ENCODE results near the gene SDC1. TPM values are rescaled to one million over a fixed set of nuclear protein-coding genes. Genes with fewer than 3 reads are reported as not detected.

SDC1 gene
- total and polyA plus RNA-seq, 2 of the 8 experiments (the other 6 are each of a cell fraction or from before 2014, with no cell fraction given): 45.3 to 73.3 TPM

DNA sequence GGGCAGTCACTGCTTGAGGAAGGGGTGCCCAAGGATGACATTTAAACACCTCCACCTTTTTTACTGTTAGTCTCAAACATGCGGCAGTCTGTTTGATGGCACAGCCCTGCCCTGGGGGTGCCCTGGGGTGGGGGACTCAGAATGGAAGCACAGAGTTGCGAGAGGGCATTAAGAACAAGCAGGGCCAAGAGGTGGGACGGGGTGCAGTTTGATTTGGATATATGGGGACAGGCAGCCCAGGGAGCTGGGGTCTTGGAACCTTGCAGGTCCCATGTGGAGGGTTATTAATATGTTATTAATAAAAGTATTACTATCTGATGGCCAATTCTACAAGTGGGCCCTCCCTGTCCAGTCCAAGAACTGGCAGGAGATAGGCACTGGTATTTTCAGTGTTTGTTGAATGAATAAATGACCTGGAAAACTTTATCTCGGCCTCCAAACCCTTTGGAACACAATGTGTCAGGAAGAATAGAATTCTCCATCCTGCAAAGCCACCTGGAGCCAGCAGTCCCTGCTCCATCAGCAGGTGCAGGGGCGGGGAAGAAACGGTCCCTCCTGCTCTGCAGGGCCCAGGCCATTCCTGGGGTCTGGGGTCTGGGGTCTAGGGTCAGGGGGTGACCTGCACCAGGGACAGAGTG, 25.2 kb downstream of the SDC1 start (continued):
- TF ChIP-seq NANOG (IDR thresholded peaks at IDR 0.05; ENCODE audit: insufficient read depth, low read depth, low read length, poor library complexity, severe bottlenecking) (no peak), RAD21 (IDR thresholded peaks at IDR 0.05 in 1 of 2, conservative IDR thresholded peaks at IDR 0.05 in 1 of 2; ENCODE audit: low read depth in 2 of 2, low read length in 2 of 2) (no peak), SIRT6 (IDR thresholded peaks at IDR 0.05; ENCODE audit: low read length) (no peak), FOSL1 (IDR thresholded peaks at IDR 0.05; ENCODE audit: insufficient read depth, low read depth, low read length) (no peak), EP300 (IDR thresholded peaks at IDR 0.05; ENCODE audit: borderline replicate concordance in 1 of 2, low read depth in 2 of 2, low read length in 2 of 2) (no peak)
- TF ChIP-seq, protein P1, sequence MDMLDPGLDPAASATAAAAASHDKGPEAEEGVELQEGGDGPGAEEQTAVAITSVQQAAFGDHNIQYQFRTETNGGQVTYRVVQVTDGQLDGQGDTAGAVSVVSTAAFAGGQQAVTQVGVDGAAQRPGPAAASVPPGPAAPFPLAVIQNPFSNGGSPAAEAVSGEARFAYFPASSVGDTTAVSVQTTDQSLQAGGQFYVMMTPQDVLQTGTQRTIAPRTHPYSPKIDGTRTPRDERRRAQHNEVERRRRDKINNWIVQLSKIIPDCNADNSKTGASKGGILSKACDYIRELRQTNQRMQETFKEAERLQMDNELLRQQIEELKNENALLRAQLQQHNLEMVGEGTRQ (IDR thresholded peaks at IDR 0.05; ENCODE audit: low read length): no peak
- TF ChIP-seq, protein P2, sequence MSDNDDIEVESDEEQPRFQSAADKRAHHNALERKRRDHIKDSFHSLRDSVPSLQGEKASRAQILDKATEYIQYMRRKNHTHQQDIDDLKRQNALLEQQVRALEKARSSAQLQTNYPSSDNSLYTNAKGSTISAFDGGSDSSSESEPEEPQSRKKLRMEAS (IDR thresholded peaks at IDR 0.05): no peak
